OCI-LY1 (cell line): ENCODE measurements around the gene LANCL2.

Experiments
- H2AFZ ChIP-seq: fragments of 200-600 bp; sonication (generic), shearing (Covaris generic); 2 replicates; pipeline ENCODE4 v1.6.0; 2014; ENCODE audit warnings: antibody characterized with exemption, mild to moderate bottlenecking, low read length
- H3F3A ChIP-seq: fragments of 200-600 bp; sonication (generic), shearing (Covaris generic); 2 replicates; pipeline ENCODE4 v1.6.0; 2014; ENCODE audit warnings: mild to moderate bottlenecking, antibody characterized with exemption, low read length, moderate library complexity; ENCODE audit not compliant: insufficient read depth
- H3K27ac ChIP-seq: fragments of 200-600 bp; sonication (generic); 2 replicates; pipeline ENCODE4 v1.5.1; 2014; ENCODE audit warnings: low read length, mixed run types, mild to moderate bottlenecking, low read depth; ENCODE audit not compliant: poor library complexity, severe bottlenecking
- H3K27me3 ChIP-seq: fragments of 200-600 bp; sonication (generic); 2 replicates; pipeline ENCODE4 v1.6.0; 2014; ENCODE audit warnings: antibody characterized with exemption, mild to moderate bottlenecking, low read length, moderate library complexity; ENCODE audit not compliant: insufficient read depth
- H3K36me3 ChIP-seq: fragments of 200-600 bp; sonication (generic); 2 replicates; pipeline ENCODE4 v1.6.1; 2014; ENCODE audit warnings: mild to moderate bottlenecking, antibody characterized with exemption, low read length, moderate library complexity, mixed read lengths; ENCODE audit not compliant: insufficient read depth
- H3K4me1 ChIP-seq: fragments of 200-600 bp; sonication (generic); 2 replicates; pipeline ENCODE4 v1.5.1; 2014; ENCODE audit warnings: mild to moderate bottlenecking, low read length, moderate library complexity; ENCODE audit not compliant: insufficient read depth, severe bottlenecking
- H3K4me2 ChIP-seq: fragments of 200-600 bp; sonication (generic), shearing (Covaris generic); 2 replicates; pipeline ENCODE4 v1.6.1; 2014; ENCODE audit warnings: low read length
- H3K4me3 ChIP-seq: fragments of 200-600 bp; sonication (generic); 2 replicates; pipeline ENCODE4 v1.5.1; 2014; ENCODE audit warnings: low read length, low read depth, mild to moderate bottlenecking, mixed read lengths; ENCODE audit not compliant: poor library complexity, severe bottlenecking
- H3K79me2 ChIP-seq: fragments of 200-600 bp; shearing (Covaris generic); 2 replicates; pipeline ENCODE4 v1.6.1; 2016; ENCODE audit warnings: mixed run types, low read length, mixed read lengths; ENCODE audit not compliant: insufficient read depth
- H3K9ac ChIP-seq: fragments of 200-600 bp; sonication (generic), shearing (Covaris generic); 2 replicates; pipeline ENCODE4 v1.6.1; 2014; ENCODE audit warnings: mild to moderate bottlenecking, low read length, mixed read lengths
- H3K9me2 ChIP-seq: fragments of 200-600 bp; sonication (generic), shearing (Covaris generic); 2 replicates; pipeline ENCODE4 v1.6.1; 2014; ENCODE audit warnings: low read depth, mild to moderate bottlenecking, low read length, mixed read lengths
- H3K9me3 ChIP-seq: fragments of 200-600 bp; shearing (Covaris generic); 2 replicates; pipeline ENCODE4 v1.6.1; 2014; ENCODE audit warnings: low read length, mixed read lengths
- H4K20me1 ChIP-seq: fragments of 200-600 bp; sonication (generic), shearing (Covaris generic); 2 replicates; pipeline ENCODE4 v1.6.0; 2016; ENCODE audit warnings: mild to moderate bottlenecking, low read length; ENCODE audit not compliant: insufficient read depth
- CTCF ChIP-seq: fragments of 200-600 bp; sonication (generic), shearing (Covaris generic); IDR thresholded peaks from 2 replicates; pipeline ENCODE4 v1.5.1; 2017; ENCODE audit warnings: mild to moderate bottlenecking, antibody characterized with exemption, low read length, moderate library complexity, mixed read lengths
- EZH2 ChIP-seq: fragments of 200-600 bp; sonication (generic), shearing (Covaris generic); IDR thresholded peaks from 2 replicates; pipeline ENCODE4 v1.8.0; 2017; ENCODE audit warnings: borderline replicate concordance, mixed run types, mild to moderate bottlenecking, antibody characterized with exemption, low read length, moderate library complexity, mixed read lengths

LANCL2 gene, protein sequence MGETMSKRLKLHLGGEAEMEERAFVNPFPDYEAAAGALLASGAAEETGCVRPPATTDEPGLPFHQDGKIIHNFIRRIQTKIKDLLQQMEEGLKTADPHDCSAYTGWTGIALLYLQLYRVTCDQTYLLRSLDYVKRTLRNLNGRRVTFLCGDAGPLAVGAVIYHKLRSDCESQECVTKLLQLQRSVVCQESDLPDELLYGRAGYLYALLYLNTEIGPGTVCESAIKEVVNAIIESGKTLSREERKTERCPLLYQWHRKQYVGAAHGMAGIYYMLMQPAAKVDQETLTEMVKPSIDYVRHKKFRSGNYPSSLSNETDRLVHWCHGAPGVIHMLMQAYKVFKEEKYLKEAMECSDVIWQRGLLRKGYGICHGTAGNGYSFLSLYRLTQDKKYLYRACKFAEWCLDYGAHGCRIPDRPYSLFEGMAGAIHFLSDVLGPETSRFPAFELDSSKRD

DNA sequence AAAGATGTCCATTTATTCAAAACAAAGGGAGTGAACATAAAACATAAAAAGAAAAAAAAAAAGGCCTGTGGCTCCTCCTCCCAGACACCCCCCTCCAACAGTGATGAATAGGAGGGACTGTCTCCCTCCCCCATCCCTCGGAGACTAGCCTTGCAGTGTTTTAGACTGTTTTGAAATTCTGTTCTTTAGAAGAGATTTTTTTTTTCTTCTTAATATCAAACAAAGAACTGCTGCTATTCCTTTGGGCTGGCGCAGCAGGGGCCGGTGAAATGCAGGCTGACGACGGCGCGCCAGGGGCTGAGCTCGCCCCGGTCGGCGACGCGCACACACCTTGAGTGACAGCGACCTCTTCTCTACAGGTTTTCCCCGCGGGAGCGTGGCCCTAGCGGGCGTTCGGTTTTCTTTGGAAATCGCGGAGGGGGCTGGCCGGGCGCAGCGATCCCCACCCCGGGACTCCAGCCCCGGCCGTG is at the start of gene LANCL2:
LANCL2 (plus strand) TSS at position 133 of the 470 bp plus-strand sequence. CDS start 689 bp downstream, outside the sequence.
- peak within 1 kb of the TSS; percentile 80 for H3K4me2 ChIP-seq
- H3K4me1 ChIP-seq: peaks cover 28% of the 10 kb centered on the region
- H3K79me2 ChIP-seq: peaks cover 19% of the 10 kb centered on the region
- peak within 1 kb of the TSS; percentile 95 for H3K9ac ChIP-seq
- no peaks in the 10 kb centered on the region for H3K9me3 ChIP-seq
- H3F3A ChIP-seq: no peaks in the 10 kb centered on the region
- H3K27me3 ChIP-seq: no peaks in the 10 kb centered on the region
- no peaks in the 10 kb centered on the region for H3K9me2 ChIP-seq
- H3K36me3 ChIP-seq: peaks cover 8% of the 10 kb centered on the region; the same call in 1 of the 2 replicates
- no peaks in the 10 kb centered on the region for H4K20me1 ChIP-seq
- TF ChIP-seq EZH2 (no peak), CTCF (no peak)
- peak within 1 kb of the TSS; percentile 83; the same call in 1 of the 2 replicates for H2AFZ ChIP-seq
- H3K27ac ChIP-seq: peak within 1 kb of the TSS; percentile 71
- H3K4me3 ChIP-seq: peak within 1 kb of the TSS; percentile 85

DNA sequence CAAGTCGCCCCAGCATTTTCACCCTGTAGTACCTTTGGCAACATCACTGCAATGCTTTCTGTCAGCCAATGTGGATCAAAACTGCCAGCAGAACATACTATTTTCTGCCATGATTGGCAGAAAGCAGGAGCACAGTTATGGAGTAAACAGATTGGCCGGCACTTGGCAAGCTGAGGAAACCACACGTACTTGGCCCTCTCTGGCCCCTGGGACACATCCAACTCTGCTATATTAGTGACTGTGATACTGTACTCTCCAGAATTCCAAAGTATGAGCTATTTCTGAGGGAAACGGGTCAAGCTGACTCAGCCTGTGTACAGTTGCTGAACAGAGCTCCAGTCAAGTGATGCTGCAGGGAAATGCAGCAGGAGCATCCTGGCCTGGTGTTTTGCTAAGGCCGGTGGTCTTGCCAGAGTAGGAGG is 39.8 kb upstream of the LANCL2 start:
- Histone ChIP-seq H3K4me2 (no peak overlapping the region), H3K79me2 (no peaks in the 10 kb centered on the region), H3K9ac (no peak overlapping the region), H3F3A (no peaks in the 10 kb centered on the region), H2AFZ (no peak overlapping the region), H3K4me1 (no peaks in the 10 kb centered on the region), H3K27ac (no peak overlapping the region), H3K36me3 (no peaks in the 10 kb centered on the region), H3K27me3 (0 out of 2 replicates have a peak, but pooled peaks cover 4% of the 10 kb centered on the region), H3K9me2 (no peaks in the 10 kb centered on the region), H3K4me3 (no peak overlapping the region), H3K9me3 (no peaks in the 10 kb centered on the region), H4K20me1 (no peaks in the 10 kb centered on the region)
- TF ChIP-seq EZH2 (no peak), CTCF (no peak)

DNA sequence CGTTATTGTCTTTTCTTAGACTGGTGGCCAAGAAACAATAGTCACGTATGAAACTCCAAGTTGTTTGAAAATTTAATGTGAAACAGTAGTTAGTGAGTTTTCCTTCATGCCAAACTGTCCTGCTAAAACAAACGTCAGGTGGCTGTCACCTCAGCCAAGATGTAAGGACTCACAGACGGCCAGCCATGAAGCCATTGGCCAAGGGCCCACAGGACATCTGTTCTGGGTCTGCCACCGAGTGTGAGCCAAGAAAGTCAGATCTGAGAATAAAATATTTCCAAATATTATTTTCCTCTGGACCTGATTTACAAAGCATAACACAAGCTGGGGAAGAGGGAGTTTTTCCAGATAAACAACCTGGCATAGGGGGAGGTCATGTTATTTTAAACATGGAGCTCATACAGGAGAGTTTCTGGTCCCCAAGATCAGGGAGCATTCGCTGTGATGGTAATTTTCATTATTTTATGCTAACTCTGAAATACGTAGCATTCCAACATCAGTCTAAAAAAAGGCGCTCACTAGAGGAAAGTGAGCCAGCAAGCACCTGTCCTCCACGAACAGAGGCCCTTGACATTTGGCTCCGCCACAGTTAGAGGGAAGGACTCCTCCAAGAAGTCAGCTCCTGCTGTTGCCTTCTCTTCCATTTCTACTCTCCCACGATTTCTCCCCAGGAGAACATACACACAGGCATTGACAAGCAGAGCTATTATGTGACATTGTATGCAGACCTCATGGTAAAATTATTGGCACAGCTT is 38.9 kb upstream of the LANCL2 start:
- Histone ChIP-seq H3K9me2 (no peaks in the 10 kb centered on the region), H3K9ac (no peak overlapping the region), H3K4me3 (no peak overlapping the region), H4K20me1 (no peaks in the 10 kb centered on the region), H3K27ac (no peak overlapping the region), H3K79me2 (no peaks in the 10 kb centered on the region), H3K9me3 (no peaks in the 10 kb centered on the region), H3F3A (no peaks in the 10 kb centered on the region), H3K36me3 (no peaks in the 10 kb centered on the region), H3K4me1 (no peaks in the 10 kb centered on the region), H2AFZ (no peak overlapping the region), H3K27me3 (0 out of 2 replicates have a peak, but pooled peaks cover 4% of the 10 kb centered on the region), H3K4me2 (no peak overlapping the region)
- no peak for TF ChIP-seq EZH2
- TF ChIP-seq CTCF: no peak
